HT-29 (cell line): Measurements from ENCODE around the gene ANKRD65. TPM values are rescaled to one million over a fixed set of nuclear protein-coding genes. Genes with fewer than 3 reads are reported as not detected.

ENCODE experiments used
- DNase-seq: peaks from one replicate; pipeline ENCODE4 v3.0.0-alpha.2; 2015; ENCODE audit warnings: low spot score
- total RNA-seq: library from RNA; depleted of rRNA; stranded (reverse); fragments of >200 nt; shearing (Covaris generic); gene quantifications from 2 replicates; pipeline ENCODE4 v1.2.3, GENCODE V29; 2014

The ANKRD65 gene
- total RNA-seq, 1 experiment from 2014 or later = 1.4 TPM

- DNase-seq = no peak
Observed at GRCh38 chr1:1442069-1442770, 21.1 kb upstream of the ANKRD65 start.

GRCh38 chr1:1441002-1441888 lies 20.2 kb upstream of the ANKRD65 start:
- peak; percentile 60 for DNase-seq

DNA sequence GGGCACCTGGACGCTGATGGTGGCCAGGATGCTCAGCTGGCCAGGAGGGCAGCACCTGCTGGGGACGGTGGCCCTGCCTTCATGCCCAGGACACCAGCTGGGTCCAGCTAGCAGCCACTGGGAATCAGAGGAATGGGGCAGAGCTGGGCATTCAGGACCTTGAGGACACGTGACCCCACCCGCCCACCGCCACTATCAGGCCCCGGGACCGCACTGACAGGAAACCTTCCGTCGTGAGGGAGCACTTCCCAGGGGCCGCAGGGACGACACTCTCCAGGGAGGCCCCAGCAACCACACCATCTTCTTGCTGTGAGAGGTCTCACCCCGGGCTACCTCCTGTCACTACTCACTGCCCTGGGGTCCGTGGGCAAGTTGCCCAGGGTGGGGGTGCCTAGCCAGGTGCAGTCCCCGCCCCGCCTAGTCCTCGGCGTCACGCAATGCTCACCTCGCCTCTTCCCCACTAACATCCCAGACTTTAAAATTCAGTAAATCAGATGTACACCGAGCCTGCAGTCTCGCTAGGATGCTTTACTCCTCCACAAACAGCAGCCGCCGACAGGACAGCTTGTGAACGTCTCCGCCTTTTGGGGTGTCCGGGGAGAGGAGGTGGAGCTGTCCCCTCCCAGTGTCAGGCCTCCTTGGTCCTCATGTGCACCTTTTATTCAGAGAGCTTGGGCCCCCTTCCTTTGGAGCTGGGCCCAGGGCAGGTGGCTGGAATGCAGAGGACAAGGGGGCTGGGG lies 19.4 kb upstream of the ANKRD65 start:
- DNase-seq = no peak

- DNase-seq = no peak
Observed at GRCh38 chr1:1439546-1440261, 18.6 kb upstream of the ANKRD65 start.

- no peak for DNase-seq
Observed at GRCh38 chr1:1438531-1439381, 17.7 kb upstream of the ANKRD65 start.

- DNase-seq = peak; percentile 91
Observed at GRCh38 chr1:1437904-1438376, 16.9 kb upstream of the ANKRD65 start.

DNA sequence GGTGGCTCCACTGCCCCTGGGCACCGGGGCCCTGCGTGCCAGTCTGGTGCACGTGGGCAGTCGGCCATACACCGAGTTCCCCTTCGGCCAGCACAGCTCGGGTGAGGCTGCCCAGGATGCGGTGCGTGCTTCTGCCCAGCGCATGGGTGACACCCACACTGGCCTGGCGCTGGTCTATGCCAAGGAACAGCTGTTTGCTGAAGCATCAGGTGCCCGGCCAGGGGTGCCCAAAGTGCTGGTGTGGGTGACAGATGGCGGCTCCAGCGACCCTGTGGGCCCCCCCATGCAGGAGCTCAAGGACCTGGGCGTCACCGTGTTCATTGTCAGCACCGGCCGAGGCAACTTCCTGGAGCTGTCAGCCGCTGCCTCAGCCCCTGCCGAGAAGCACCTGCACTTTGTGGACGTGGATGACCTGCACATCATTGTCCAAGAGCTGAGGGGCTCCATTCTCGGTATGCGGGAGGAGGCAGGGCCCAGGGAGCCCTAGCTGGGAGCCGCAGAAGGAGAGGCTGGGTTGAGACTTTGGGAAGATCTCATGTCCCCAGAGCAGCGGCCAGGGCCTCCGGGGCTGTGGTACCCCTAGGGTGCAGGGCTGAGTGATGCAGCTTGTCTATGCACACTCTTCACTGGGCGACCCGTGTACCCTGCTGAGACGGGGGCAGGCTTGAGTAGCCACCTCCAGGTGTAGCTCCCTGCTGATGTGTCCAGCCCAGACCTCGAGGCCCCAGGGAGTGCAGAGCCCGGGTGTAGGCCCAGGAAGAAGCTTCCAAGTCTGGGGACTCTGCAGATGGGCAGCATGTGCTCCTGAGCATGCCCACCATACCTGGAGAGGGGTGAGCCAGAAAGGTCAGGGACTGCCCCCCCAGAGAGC lies 16.2 kb upstream of the ANKRD65 start:
- peak; percentile 32 for DNase-seq

- DNase-seq = no peak
Observed at GRCh38 chr1:1436630-1437032, 15.6 kb upstream of the ANKRD65 start.

- DNase-seq = peak; percentile 39
Observed at GRCh38 chr1:1435911-1436629, 15.0 kb upstream of the ANKRD65 start.

- peak; percentile 72 for DNase-seq
Observed at GRCh38 chr1:1435106-1435903, 14.2 kb upstream of the ANKRD65 start, which contains the start of gene VWA1. Gene VWA1 (plus strand): TSS chr1:1435690. CDS start chr1:1435749, 59 bp downstream.

DNA sequence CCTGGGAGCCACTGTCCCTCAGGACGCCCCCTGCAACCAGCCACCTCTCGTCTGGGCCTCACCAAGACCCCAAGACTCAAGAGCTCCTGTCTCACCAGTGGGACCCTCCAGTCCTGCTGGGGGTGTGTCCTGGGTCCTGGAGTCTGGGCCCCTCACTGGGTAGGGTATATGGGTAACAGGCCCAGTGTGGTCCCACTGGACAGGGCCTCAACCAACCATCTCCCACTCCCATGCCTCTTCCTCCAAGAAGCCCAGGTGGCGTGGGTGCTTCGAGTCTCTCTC lies 13.7 kb upstream of the ANKRD65 start:
- no peak for DNase-seq

DNA sequence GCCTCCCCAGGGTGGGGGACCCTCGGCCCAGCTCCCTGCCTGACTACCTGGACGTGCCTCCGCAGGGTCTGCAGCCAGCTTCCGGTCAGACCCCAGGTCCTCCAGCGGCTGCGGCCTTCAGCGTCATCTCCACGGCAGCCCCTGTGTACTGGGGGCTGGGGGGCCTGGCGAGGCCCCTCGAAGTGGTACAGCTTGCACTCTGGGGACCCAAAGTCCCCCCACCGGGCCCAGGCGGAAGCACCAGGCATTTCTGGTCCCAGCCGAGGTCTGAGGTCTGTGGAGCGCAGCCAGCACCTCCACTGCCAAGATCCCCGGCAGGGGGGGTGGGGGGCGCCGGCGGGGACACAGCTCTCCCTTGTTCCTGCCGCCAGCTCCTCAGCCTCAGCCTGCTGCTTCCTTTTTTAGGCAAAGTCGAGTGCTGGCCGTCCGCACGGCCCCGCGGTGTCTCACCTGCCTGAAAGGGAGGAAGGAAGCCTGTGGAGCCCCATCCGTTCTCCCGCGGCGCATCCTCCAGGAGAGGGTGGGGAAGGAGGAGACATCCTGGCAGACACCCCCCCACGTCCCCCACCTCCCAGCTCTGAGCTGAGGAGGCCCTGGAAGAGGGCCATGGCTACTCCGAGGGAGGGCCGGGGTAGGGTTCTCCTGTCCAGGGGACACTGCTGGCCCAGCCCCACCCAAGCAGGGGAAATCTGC lies 13.2 kb upstream of the ANKRD65 start:
- peak; percentile 61 for DNase-seq

GRCh38 chr1:1433804-1434130 lies 12.7 kb upstream of the ANKRD65 start:
- DNase-seq = peak; percentile 73

GRCh38 chr1:1432951-1433803 lies 12.1 kb upstream of the ANKRD65 start:
- DNase-seq = peak; percentile 94

DNA sequence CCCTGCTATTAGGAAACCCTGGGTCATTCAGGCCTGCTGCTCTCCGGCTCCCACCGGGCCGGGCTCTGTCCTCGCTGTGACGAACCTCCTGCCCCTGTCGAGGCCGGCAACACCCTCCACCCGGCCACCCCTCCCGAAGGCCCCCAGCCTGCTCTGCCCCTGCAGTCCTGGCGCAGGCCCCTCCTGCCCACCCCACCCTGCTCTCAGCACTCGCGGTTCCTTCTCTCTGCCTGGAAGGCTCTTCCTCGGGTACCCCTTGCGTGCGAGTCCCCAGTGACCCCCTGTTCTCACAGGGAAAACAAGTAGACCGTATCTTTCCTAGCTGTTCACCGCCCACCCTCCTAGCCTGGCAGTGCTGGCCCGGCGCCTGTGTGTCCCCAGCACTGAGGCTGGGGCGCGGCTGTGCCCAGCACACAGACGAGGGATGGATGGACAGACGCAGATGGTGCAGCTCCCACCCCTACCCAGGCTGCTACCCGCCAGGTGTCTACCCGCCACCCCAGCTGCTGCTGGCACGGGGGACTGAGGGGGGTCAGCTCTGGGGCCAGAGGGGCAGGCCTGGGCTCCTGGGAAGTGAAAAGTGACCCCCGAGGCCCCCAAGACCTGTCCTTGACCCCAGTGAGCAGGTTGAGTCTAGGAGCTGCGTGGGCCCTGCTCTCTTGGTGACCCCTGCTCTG lies 11.3 kb upstream of the ANKRD65 start:
- peak; percentile 42 for DNase-seq

DNA sequence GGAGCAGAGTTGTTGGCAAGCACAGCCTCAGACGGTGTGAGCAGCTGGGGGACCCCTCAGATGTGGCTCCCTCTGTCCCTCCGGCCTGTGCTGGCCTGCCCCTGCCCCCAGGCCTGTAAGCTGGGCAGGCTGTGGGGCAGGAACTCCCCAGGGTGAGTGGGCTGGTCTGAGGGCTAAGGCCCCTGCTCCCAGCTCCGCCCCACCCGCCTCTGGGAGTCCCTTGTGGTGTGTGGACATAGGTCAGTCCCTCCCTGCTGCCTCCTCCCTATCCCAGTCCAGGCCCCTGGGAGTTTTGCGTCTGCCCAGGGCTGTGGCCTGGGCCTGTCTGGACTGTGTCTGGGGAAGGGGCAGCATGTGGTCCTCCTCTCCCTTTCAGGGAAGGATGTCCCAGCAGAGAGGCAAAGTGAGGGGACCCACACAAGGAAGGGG lies 10.8 kb upstream of the ANKRD65 start:
- DNase-seq = peak; percentile 92
